Activated CD4-positive, alpha-beta T cell treated with anti-CD3 and anti-CD28 coated beads for 24 hours (primary cell): Measurements from ENCODE around the gene PIGR.

Experiments
- DNase-seq, 2 donors: peaks; one replicate each; pipeline ENCODE4 v3.0.0-alpha.2; 2020; ENCODE audit warnings: low read depth in 2 of 2

PIGR gene

DNA sequence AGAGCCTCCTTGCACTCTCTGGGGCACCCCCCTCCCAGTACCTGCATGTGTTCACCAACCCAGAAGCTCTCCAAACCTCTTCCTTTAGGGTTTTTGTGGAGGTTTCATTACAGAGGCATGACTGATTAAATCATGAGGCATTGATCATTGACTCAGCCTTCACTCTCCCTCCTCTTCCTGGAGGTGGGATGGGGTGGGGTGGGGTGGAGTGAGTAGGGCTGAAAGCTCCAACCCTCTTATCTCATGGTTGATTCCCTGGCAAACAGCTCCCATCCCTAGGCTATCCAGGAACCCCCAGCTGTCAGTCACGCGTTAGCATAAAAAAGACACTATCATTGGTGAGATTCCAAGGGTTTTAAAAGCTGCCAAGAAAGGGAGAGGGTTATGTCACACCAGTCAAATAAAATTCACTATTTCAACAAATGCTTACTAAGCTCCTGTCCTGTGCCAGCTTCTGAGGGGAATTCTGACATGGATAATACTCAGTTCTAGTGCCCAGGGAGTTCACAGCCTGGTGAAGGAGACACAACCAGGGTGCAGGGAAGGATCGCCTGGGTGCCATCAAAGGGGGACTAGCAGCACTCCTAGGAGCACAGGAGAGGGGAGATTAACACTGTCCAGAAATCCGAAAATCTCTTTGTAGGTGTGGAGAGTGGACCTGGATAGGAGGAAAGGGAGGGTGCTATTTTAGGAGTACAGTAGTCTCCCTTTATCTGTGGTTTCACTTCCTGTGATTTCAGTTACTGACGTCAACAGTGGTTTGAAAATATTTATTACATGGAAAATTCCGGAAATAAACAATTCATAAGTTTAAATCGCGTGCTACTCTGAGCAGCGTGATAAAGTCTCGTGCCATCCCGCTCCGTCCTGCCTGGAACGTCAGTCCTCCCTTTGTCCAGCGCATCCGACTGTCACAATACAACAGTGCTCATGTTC lies 55.9 kb downstream of the PIGR start:
- DNase-seq, result no peak

DNA sequence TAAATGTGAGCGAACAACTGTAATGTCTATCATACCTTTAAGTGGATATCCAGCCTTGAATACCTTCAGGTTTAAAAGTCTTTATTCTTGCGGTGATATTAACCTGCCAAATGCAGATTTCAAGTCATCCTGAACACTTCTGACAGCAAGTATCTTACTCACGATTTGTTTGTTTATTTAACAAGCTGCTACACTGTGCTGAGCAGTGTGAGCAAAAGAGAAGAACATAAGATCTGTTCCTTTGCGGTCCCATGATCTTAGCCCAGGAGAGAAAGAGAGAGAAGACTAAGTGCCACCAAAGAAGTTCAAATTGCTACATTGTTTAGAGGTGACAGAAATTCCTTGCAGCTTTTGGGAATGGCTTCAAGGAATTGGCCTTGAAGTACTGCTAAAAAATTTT lies 58.6 kb downstream of the PIGR start:
- DNase-seq, result no peak

DNA sequence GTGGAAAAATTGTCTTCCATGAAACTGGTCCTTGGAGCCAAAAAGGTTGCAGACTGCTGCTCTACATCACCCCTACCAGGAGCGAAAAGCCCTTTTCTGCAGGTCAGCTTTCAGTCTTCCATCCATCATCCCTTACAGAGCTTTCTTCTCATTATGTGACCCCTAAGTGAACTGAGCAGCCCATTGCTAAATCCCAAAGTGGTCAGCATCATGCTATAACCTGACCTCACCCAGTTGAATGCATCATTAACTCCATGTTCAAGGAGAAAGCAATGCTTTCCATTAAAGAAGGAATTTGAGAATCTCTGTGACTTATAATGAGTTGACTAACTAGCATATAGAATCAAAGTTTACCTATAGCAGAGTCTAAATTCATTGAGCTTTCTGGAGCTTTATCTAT lies 59.4 kb downstream of the PIGR start:
- DNase-seq, result no peak

DNA sequence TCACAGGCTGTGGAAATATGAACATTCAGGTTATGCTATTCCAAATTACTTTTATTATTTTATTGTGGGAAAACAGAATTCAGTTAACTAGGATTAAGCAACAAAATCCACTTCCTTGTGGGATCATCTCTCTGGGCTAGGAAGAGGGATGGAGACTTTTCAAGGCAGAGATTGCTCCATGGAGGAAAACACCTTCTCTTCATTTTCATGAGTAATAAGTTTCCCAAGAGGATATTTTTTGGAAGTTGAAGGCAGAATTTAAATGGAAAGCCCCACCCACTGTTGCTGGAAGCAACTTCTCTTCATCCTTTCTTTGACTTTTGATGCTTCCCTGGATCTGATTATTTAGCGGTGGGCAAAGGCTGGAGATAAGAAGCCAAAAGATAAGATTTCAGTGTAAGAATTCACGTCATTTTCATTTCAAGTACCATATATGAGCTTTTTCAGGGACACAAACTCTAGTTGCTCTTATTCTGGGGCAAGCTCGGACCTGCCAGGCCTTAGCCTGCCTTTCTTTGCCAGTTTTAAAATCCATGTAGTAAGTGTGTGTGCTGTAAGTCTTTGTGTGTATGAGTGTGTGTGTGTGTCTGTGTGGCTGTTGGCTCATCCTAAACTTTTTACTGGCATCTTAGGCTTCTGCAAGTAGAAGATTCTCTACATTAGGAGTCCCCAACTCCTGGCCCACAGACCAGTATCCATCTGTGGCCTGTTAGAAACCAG lies 60.8 kb downstream of the PIGR start:
- DNase-seq, result no peak

DNA sequence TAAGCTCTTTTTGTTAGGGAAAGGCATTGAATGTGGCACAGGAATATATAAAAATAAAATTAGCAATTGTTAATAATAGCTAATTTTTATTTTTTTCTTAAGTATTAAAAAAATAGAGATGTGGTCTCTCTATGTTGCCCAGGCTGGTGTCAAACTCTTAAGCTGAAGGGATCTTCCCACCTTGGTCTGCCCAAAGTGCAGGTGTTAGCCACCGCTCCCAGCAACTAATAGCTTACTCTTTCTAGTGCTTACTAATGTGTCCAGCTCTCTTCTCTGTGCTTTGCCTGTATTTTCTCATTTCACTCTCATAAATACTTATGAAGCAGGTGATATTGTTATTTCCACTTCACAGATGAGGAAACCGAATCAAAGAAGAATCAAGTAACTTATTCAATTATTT lies 62.4 kb downstream of the PIGR start:
- no peak for DNase-seq

DNA sequence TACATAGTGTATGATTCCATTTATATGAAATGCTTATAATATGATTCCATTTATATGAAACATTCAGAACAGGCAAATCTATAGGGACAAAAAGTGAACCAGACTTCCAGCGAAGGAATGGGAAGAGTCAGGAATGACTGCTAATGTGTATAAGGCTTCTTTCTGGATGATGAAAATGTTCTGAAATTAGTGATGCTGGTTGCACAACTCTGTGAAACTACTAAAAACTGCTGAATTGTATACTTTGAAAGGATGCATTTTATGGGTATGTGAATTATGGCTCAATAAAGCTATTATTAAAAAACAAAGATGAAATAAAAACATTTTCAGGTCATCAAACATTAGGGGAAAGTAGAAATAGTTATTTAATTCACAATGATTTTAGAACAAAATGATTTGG lies 63.1 kb downstream of the PIGR start:
- DNase-seq, result no peak

DNA sequence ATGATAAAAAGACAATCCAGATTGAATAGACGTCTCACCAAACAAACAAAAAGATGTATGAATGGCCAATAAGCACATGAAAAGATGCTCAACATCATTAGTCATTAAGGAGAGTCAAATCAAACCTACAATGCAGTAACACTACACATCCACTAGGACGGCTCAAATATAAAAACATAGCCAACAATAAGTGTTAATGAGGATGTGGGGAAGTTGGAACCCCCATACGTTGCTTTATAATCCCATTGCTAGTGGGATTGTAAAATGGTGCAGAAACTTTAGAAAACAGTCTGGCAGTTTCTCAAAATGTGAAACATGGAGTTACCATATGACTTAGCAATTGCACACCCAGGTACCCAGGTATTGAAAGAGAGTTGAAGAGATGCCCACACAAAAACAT lies 63.7 kb downstream of the PIGR start:
- no peak for DNase-seq

DNA sequence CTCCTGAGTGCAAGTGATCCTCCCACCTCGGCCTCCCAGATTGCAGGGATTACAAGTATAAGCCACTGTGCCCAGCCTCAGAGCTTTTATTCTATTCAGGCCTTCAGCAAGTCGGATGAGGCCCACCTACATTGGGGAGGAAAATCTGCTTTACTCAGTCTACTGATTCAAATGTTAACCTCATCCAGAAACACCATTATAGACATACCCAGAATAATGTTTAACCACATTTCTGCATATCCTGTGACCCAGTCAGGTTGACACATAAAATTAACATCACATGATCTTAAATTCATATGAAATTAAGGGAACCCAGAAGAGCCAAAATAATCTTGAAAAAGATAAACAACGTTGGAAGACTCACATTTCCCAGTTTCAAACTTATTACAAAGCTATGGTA lies 66.0 kb downstream of the PIGR start:
- no peak for DNase-seq
